Natural killer cell treated with Interleukin-12 subunit alpha and Interleukin-12 subunit beta and Interleukin-15 and Interleukin-18, amount 100 ng/mL, for 72 hours (primary cell): ENCODE data around the gene PAX3. TPM values are rescaled to one million over a fixed set of nuclear protein-coding genes. Genes with fewer than 3 reads are reported as not detected.

Experiments
- ATAC-seq, 2 donors: fragments of 150-1000 bp; cut with Tn5 transposase in 1 of 2; sonication (Bioruptor Pico), chemical (Tn5 transposase) in 1 of 2; 2 replicates each; pipeline ENCODE4 v1.10.0; 2021
- DNase-seq: peaks from one replicate; pipeline ENCODE4 v3.0.0; 2022; ENCODE audit warnings: low spot score
- H3K27ac Mint-ChIP-seq, 2 donors: 1 replicate in 1 of 2; 2 replicates in 1 of 2; pipeline ENCODE4 v1.8.0; 2022; ENCODE audit warnings: mixed read lengths in 2 of 2, mild to moderate bottlenecking in 1 of 2, moderate library complexity in 1 of 2
- H3K27me3 Mint-ChIP-seq, 2 donors: 1 replicate in 1 of 2; 2 replicates in 1 of 2; pipeline ENCODE4 v1.8.0; 2022; ENCODE audit warnings: mixed read lengths in 2 of 2
- H3K36me3 Mint-ChIP-seq: one replicate; pipeline ENCODE4 v1.8.0; 2022; ENCODE audit warnings: mixed read lengths
- H3K4me1 Mint-ChIP-seq, 2 donors: 1 replicate in 1 of 2; 2 replicates in 1 of 2; pipeline ENCODE4 v1.8.0; 2022; ENCODE audit warnings: low read depth in 2 of 2, mixed read lengths in 2 of 2, mild to moderate bottlenecking in 1 of 2
- H3K4me3 Mint-ChIP-seq: one replicate; pipeline ENCODE4 v1.8.0; 2022; ENCODE audit warnings: mixed read lengths
- H3K9me3 Mint-ChIP-seq: 2 replicates; pipeline ENCODE4 v1.8.0; 2022; ENCODE audit warnings: mixed read lengths
- total RNA-seq, 2 donors: library from RNA; stranded (reverse); gene quantifications; one replicate each; pipeline ENCODE4 v1.2.3, GENCODE V29; 2022

The PAX3 gene
- total RNA-seq, 2 donors from 2014 or later, result not detected

GRCh38 chr2:222228054-222228453 is 70.7 kb downstream of the PAX3 start:
- Mint-ChIP-seq H3K4me1 (no peaks in the 10 kb centered on the region), H3K4me3 (no peak overlapping the region), H3K27me3 (no peaks in the 10 kb centered on the region), H3K27ac (no peak overlapping the region), H3K36me3 (no peaks in the 10 kb centered on the region), H3K9me3 (no peaks in the 10 kb centered on the region)
- DNase-seq, result no peak
- no peak for ATAC-seq

- H3K36me3 Mint-ChIP-seq, result no peaks in the 10 kb centered on the region
- no peak for ATAC-seq
- H3K4me1 Mint-ChIP-seq, result no peaks in the 10 kb centered on the region
- no peak overlapping the region for H3K4me3 Mint-ChIP-seq
- no peaks in the 10 kb centered on the region for H3K9me3 Mint-ChIP-seq
- no peaks in the 10 kb centered on the region for H3K27me3 Mint-ChIP-seq
- no peak for DNase-seq
- no peak overlapping the region for H3K27ac Mint-ChIP-seq
Observed at GRCh38 chr2:222218786-222219185, 80.0 kb downstream of the PAX3 start.

- no peak for ATAC-seq
- H3K27ac Mint-ChIP-seq, result no peak overlapping the region
- no peak for DNase-seq
- no peaks in the 10 kb centered on the region for H3K9me3 Mint-ChIP-seq
- H3K4me3 Mint-ChIP-seq, result no peak overlapping the region
- no peaks in the 10 kb centered on the region for H3K27me3 Mint-ChIP-seq
- H3K36me3 Mint-ChIP-seq, result no peaks in the 10 kb centered on the region
- no peaks in the 10 kb centered on the region for H3K4me1 Mint-ChIP-seq
Observed at GRCh38 chr2:222217712-222218111, 81.1 kb downstream of the PAX3 start.

- Mint-ChIP-seq H3K27me3 (no peaks in the 10 kb centered on the region), H3K27ac (no peak overlapping the region), H3K4me3 (no peak overlapping the region), H3K36me3 (no peaks in the 10 kb centered on the region), H3K4me1 (no peaks in the 10 kb centered on the region), H3K9me3 (peaks cover 1% of the 10 kb centered on the region)
- DNase-seq (no peak), ATAC-seq (no peak)
Observed at GRCh38 chr2:222214885-222215284, 83.9 kb downstream of the PAX3 start.

- Mint-ChIP-seq H3K9me3 (peaks cover 2% of the 10 kb centered on the region), H3K27me3 (no peaks in the 10 kb centered on the region), H3K27ac (no peak overlapping the region), H3K4me1 (no peaks in the 10 kb centered on the region), H3K36me3 (no peaks in the 10 kb centered on the region), H3K4me3 (no peak overlapping the region)
- ATAC-seq, result no peak
- DNase-seq, result no peak
Observed at GRCh38 chr2:222213049-222213448, 85.7 kb downstream of the PAX3 start.

- DNase-seq (no peak), ATAC-seq (no peak)
- Mint-ChIP-seq H3K36me3 (no peaks in the 10 kb centered on the region), H3K9me3 (peaks cover 2% of the 10 kb centered on the region), H3K4me1 (no peaks in the 10 kb centered on the region), H3K27ac (no peak overlapping the region), H3K27me3 (no peaks in the 10 kb centered on the region), H3K4me3 (no peak overlapping the region)
Observed at GRCh38 chr2:222212571-222212970, 86.2 kb downstream of the PAX3 start.

GRCh38 chr2:222208010-222208690 is 90.6 kb downstream of the PAX3 start:
- Mint-ChIP-seq H3K27ac (no peak overlapping the region), H3K36me3 (no peaks in the 10 kb centered on the region), H3K27me3 (no peaks in the 10 kb centered on the region), H3K4me3 (no peak overlapping the region), H3K4me1 (no peaks in the 10 kb centered on the region), H3K9me3 (peaks cover 2% of the 10 kb centered on the region)
- no peak for DNase-seq
- no peak for ATAC-seq

- H3K4me1 Mint-ChIP-seq, result no peaks in the 10 kb centered on the region
- no peaks in the 10 kb centered on the region for H3K36me3 Mint-ChIP-seq
- no peak overlapping the region for H3K27ac Mint-ChIP-seq
- H3K4me3 Mint-ChIP-seq, result no peak overlapping the region
- no peaks in the 10 kb centered on the region for H3K27me3 Mint-ChIP-seq
- peaks cover 2% of the 10 kb centered on the region for H3K9me3 Mint-ChIP-seq
- ATAC-seq (no peak), DNase-seq (no peak)
Observed at GRCh38 chr2:222205136-222205535, 93.7 kb downstream of the PAX3 start.

- no peak for DNase-seq
- Mint-ChIP-seq H3K27me3 (no peaks in the 10 kb centered on the region), H3K36me3 (no peaks in the 10 kb centered on the region), H3K9me3 (peaks cover 4% of the 10 kb centered on the region), H3K4me1 (no peaks in the 10 kb centered on the region), H3K4me3 (no peak overlapping the region), H3K27ac (no peak overlapping the region)
- ATAC-seq, result no peak
Observed at GRCh38 chr2:222203041-222203440, 95.8 kb downstream of the PAX3 start.

GRCh38 chr2:222196159-222196558 is 102.6 kb downstream of the PAX3 start:
- H3K9me3 Mint-ChIP-seq, result peaks cover 6% of the 10 kb centered on the region
- DNase-seq (no peak), ATAC-seq (no peak)
- H3K4me3 Mint-ChIP-seq, result no peak overlapping the region
- H3K36me3 Mint-ChIP-seq, result no peaks in the 10 kb centered on the region
- no peaks in the 10 kb centered on the region for H3K27me3 Mint-ChIP-seq
- H3K27ac Mint-ChIP-seq, result no peak overlapping the region
- no peaks in the 10 kb centered on the region for H3K4me1 Mint-ChIP-seq

- no peak for DNase-seq
- Mint-ChIP-seq H3K4me3 (no peak overlapping the region), H3K27ac (no peak overlapping the region), H3K27me3 (no peaks in the 10 kb centered on the region), H3K4me1 (no peaks in the 10 kb centered on the region), H3K9me3 (peaks cover 12% of the 10 kb centered on the region), H3K36me3 (no peaks in the 10 kb centered on the region)
- no peak for ATAC-seq
Observed at GRCh38 chr2:222194669-222195068, 104.1 kb downstream of the PAX3 start.

GRCh38 chr2:222193328-222193983 is 105.3 kb downstream of the PAX3 start:
- H3K36me3 Mint-ChIP-seq, result no peaks in the 10 kb centered on the region

GRCh38 chr2:222180619-222181018 is 118.2 kb downstream of the PAX3 start:
- ATAC-seq, result no peak
- Mint-ChIP-seq H3K9me3 (peaks cover 10% of the 10 kb centered on the region), H3K36me3 (no peaks in the 10 kb centered on the region), H3K27me3 (no peaks in the 10 kb centered on the region), H3K27ac (no peak overlapping the region), H3K4me3 (no peak overlapping the region), H3K4me1 (no peaks in the 10 kb centered on the region)
- DNase-seq, result no peak

More at GRCh38 chr2:222193328-222193983, 105.3 kb downstream of the PAX3 start:
- Mint-ChIP-seq H3K27me3 (no peaks in the 10 kb centered on the region), H3K27ac (no peak overlapping the region), H3K9me3 (peaks cover 17% of the 10 kb centered on the region), H3K4me3 (no peak overlapping the region), H3K4me1 (no peaks in the 10 kb centered on the region)
- DNase-seq (no peak), ATAC-seq (no peak)

GRCh38 chr2:222179592-222179991 is 119.2 kb downstream of the PAX3 start:
- Mint-ChIP-seq H3K4me1 (no peaks in the 10 kb centered on the region), H3K9me3 (peaks cover 11% of the 10 kb centered on the region), H3K27me3 (no peaks in the 10 kb centered on the region), H3K36me3 (no peaks in the 10 kb centered on the region), H3K4me3 (no peak overlapping the region), H3K27ac (no peak overlapping the region)
- DNase-seq, result no peak
- ATAC-seq, result no peak

- Mint-ChIP-seq H3K9me3 (peaks cover 10% of the 10 kb centered on the region), H3K27ac (no peak overlapping the region), H3K36me3 (no peaks in the 10 kb centered on the region), H3K27me3 (no peaks in the 10 kb centered on the region), H3K4me1 (no peaks in the 10 kb centered on the region), H3K4me3 (no peak overlapping the region)
- ATAC-seq (no peak), DNase-seq (no peak)
Observed at GRCh38 chr2:222178450-222178849, 120.3 kb downstream of the PAX3 start.
